ENCODE data around the gene IFNL3. TPM values are rescaled to one million over a fixed set of nuclear protein-coding genes. Genes with fewer than 3 reads are reported as not detected.

Gene IFNL3
- total RNA-seq, 2 experiments from 2014 or later, result not detected

GRCh38 chr19:39205449-39205764 lies 39.4 kb downstream of the IFNL3 start:
- POLR2A ChIA-PET, result no interaction called here
- Mint-ChIP-seq H3K27me3 (peaks cover 43% of the 10 kb centered on the region), H3K36me3 (ENCODE audit: low read depth) (no peaks in the 10 kb centered on the region), H3K4me3 (no peak overlapping the region), H3K4me1 (ENCODE audit: low read depth) (no peaks in the 10 kb centered on the region), H3K27ac (no peak overlapping the region), H3K9me3 (no peaks in the 10 kb centered on the region)
- TF ChIP-seq CTCF (IDR thresholded peaks at IDR 0.05), result no peak
- no peak for ATAC-seq (ENCODE audit: poor library complexity)
- Histone ChIP-seq H3K9me3 (ENCODE audit: control insufficient read depth in 1 of 2, insufficient read depth in 1 of 2, low read length in 2 of 2) (peaks cover 0 to 5% of the 10 kb centered on the region in 2 experiments), H3K27ac (ENCODE audit: low read depth in 1 of 2, low read length in 2 of 2) (no peak overlapping the region), H3K4me3 (ENCODE audit: low read length) (no peak overlapping the region), H3K4me1 (ENCODE audit: insufficient read depth, low read length) (no peaks in the 10 kb centered on the region), H3K27me3 (ENCODE audit: control insufficient read depth in 1 of 2, insufficient read depth in 2 of 2, low read length in 2 of 2) (peaks cover 19 to 38% of the 10 kb centered on the region in 2 experiments), H3K36me3 (ENCODE audit: insufficient read depth, low read length) (no peaks in the 10 kb centered on the region)
- intact Hi-C loops (cut with DNase I, micrococcal nuclease), result no loop called here
- CTCF ChIA-PET, result no interaction called here
- DNase-seq, result no peak

DNA sequence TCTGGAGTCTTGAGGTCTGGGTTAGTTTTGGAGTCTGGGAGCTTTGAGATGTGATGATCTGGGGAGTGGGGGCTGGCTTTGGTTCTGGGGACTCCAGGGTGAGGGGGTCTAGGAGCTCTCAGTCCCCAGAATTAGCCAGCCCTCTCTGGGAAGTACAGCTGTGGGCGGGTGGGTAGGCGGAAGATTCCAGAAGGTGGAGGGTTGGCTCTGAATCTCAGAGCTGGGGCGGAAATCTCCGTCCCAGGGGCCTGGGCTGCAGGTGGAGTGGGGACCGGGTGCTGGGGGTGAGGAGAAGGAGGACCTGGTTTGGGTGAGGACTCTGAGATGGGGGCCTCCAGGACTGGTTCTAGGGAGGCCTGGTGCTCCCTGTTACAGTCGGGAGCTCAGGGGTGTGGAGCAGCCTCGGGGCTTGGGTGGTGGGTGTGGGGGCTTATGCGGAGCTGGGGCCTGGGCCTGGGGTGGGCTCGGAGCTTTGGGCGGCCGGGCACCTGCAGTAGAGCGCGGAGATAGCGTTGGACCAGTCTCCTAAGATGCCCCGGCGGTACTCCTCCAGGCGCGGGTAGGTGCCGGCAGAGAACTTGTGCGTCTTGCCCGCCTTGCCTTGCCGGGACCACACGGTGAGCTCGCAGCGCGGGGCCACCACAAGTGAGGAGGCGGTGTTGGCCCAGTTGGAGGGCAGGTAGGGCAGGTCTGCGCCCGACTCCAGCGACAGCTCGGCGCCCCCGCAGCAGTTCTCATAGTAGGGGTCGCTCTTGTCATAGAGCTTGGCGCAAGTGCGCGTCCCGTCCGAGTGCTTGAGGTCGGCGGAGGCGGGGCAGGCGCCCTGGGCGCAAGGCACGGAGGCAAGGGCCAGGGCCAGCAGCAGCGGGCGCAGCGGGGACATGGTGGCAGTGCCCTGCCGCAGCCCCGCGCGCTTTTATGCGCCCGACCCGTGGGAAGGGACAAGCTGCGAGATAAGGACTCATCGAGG lies 41.1 kb downstream of the IFNL3 start, which contains the start of gene SYCN:
SYCN (minus strand) TSS at position 892 of the 970 bp plus-strand sequence; CDS start at position 883, 9 bp downstream.
- no peaks in the 10 kb centered on the region for H3K4me1 Mint-ChIP-seq (ENCODE audit: low read depth)
- no peaks in the 10 kb centered on the region for H3K9me3 Mint-ChIP-seq
- no peak within 1 kb of the TSS for H3K4me3 Mint-ChIP-seq
- Histone ChIP-seq H3K4me1 (ENCODE audit: insufficient read depth, low read length) (no peaks in the 10 kb centered on the region), H3K27me3 (ENCODE audit: control insufficient read depth in 1 of 2, insufficient read depth in 2 of 2, low read length in 2 of 2) (peaks cover 27 to 51% of the 10 kb centered on the region in 2 experiments), H3K4me3 (ENCODE audit: low read length) (no peak within 1 kb of the TSS), H3K27ac (ENCODE audit: low read depth in 1 of 2, low read length in 2 of 2) (no peak within 1 kb of the TSS), H3K36me3 (ENCODE audit: insufficient read depth, low read length) (no peaks in the 10 kb centered on the region), H3K9me3 (ENCODE audit: control insufficient read depth in 1 of 2, insufficient read depth in 1 of 2, low read length in 2 of 2) (peaks cover 0 to 5% of the 10 kb centered on the region in 2 experiments)
- ChIA-PET CTCF (no interaction called here), POLR2A (no interaction called here)
- intact Hi-C loops (cut with DNase I, micrococcal nuclease), result no loop called here
- DNase-seq (no peak), ATAC-seq (ENCODE audit: poor library complexity) (no peak)
- H3K27me3 Mint-ChIP-seq, result peaks cover 57% of the 10 kb centered on the region
- no peak for TF ChIP-seq CTCF (IDR thresholded peaks at IDR 0.05)
- no peaks in the 10 kb centered on the region for H3K36me3 Mint-ChIP-seq (ENCODE audit: low read depth)
- H3K27ac Mint-ChIP-seq, result no peak within 1 kb of the TSS

DNA sequence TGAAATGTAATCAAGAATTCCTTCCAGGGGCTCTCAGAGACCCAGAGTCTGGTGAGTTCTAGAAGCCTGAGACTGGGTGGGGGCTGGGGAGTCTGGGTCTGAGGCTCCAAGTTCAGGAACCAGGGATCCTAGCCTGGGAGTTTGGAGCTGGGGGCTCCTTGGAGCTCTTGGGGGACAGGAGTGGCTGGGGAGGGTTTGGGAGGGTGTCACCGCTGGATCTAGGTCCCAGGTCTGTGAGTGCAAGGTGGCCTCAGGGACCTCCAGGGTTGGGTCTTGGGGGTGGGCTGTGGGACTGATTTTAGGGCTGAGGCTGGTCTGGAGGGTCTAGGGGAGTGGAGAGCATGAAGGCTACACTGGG lies 41.8 kb downstream of the IFNL3 start:
- H3K27ac Mint-ChIP-seq, result no peak overlapping the region
- H3K4me1 Mint-ChIP-seq (ENCODE audit: low read depth), result no peaks in the 10 kb centered on the region

More for the DNA sequence above, 41.8 kb downstream of the IFNL3 start:
- Histone ChIP-seq H3K4me1 (ENCODE audit: insufficient read depth, low read length) (no peaks in the 10 kb centered on the region), H3K9me3 (ENCODE audit: control insufficient read depth in 1 of 2, insufficient read depth in 1 of 2, low read length in 2 of 2) (peaks cover 0 to 5% of the 10 kb centered on the region in 2 experiments), H3K4me3 (ENCODE audit: low read length) (no peak overlapping the region), H3K36me3 (ENCODE audit: insufficient read depth, low read length) (no peaks in the 10 kb centered on the region), H3K27me3 (ENCODE audit: control insufficient read depth in 1 of 2, insufficient read depth in 2 of 2, low read length in 2 of 2) (peaks cover 32 to 54% of the 10 kb centered on the region in 2 experiments), H3K27ac (ENCODE audit: low read depth in 1 of 2, low read length in 2 of 2) (no peak overlapping the region)
- intact Hi-C loops (cut with DNase I, micrococcal nuclease), result no loop called here
- ChIA-PET POLR2A (no interaction called here), CTCF (no interaction called here)
- no peak for TF ChIP-seq CTCF (IDR thresholded peaks at IDR 0.05)
- no peaks in the 10 kb centered on the region for H3K36me3 Mint-ChIP-seq (ENCODE audit: low read depth)
- no peak overlapping the region for H3K4me3 Mint-ChIP-seq
- ATAC-seq (ENCODE audit: poor library complexity), result no peak
- H3K27me3 Mint-ChIP-seq, result peaks cover 64% of the 10 kb centered on the region
- H3K9me3 Mint-ChIP-seq, result no peaks in the 10 kb centered on the region
- DNase-seq, result no peak
